Left lung (tissue), 10 donors: ENCODE data around the gene C3AR1. TPM values are rescaled to one million over a fixed set of nuclear protein-coding genes. Genes with fewer than 3 reads are reported as not detected.

Experiments used
- ATAC-seq: fragments of 200-7000 bp; cut with Tn5 transposase; one replicate; pipeline ENCODE4 v1.9.1; 2020; ENCODE audit warnings: moderate library complexity
- DNase-seq, 4 donors: peaks; one replicate each; pipeline ENCODE4 v3.0.0-alpha.2; 2013 to 2020
- H3K27ac ChIP-seq, 2 donors: fragments of 200-600 bp; sonication (generic) in 1 of 2; one replicate each; pipeline versions ENCODE4 v1.5.0 to v1.8.0; 2020 to 2021
- H3K27me3 ChIP-seq, 2 donors: fragments of 200-600 bp; sonication (generic) in 1 of 2; one replicate each; pipeline versions ENCODE4 v1.5.0 to v1.8.0; 2020 to 2021
- H3K36me3 ChIP-seq, 2 donors: fragments of 200-600 bp; sonication (generic) in 1 of 2; one replicate each; pipeline versions ENCODE4 v1.5.0 to v1.8.0; 2020 to 2021
- H3K4me1 ChIP-seq, 2 donors: fragments of 200-600 bp; one replicate each; pipeline ENCODE4 v1.8.0; 2021
- H3K4me3 ChIP-seq, 2 donors: fragments of 200-600 bp; sonication (generic) in 1 of 2; one replicate each; pipeline versions ENCODE4 v1.5.0 to v1.8.0; 2020 to 2021; ENCODE audit warnings: mild to moderate bottlenecking in 1 of 2
- H3K9me3 ChIP-seq, 2 donors: fragments of 200-600 bp; sonication (generic) in 1 of 2; one replicate each; pipeline versions ENCODE4 v1.5.0 to v1.8.0; 2020 to 2021
- intact Hi-C, 2 donors: fragments of 100-400 bp; cut with DNase I; formaldehyde crosslinking; loops; one replicate each; pipeline versions ENCODE4 v1.11.2 to v1.14.2; 2022
- polyA plus RNA-seq, 6 donors: library from polyadenylated mRNA; unstranded; fragments of 120-200 nt; gene quantifications; one replicate each; pipeline ENCODE4 v1.2.1, GENCODE V29; 2013; ENCODE audit not compliant: insufficient read length in 6 of 6
- total RNA-seq, 2 donors: library from RNA; stranded (reverse); fragmentation: NEBNext Ultra II Directional; extraction: Animal tissue kit (Norgen Biotek cat#: 25700); gene quantifications; one replicate each; pipeline ENCODE4 v1.2.1, GENCODE V29; 2021
- TF ChIP-seq, protein P1 (sequence below), 2 donors: fragments of 200-600 bp; sonication (generic) in 1 of 2; IDR thresholded peaks; one replicate each; pipeline versions ENCODE4 v1.5.0 to v1.8.0; 2021; ENCODE audit warnings: antibody characterized with exemption in 2 of 2
- donor health status: DM: no; HTN: yes; CAD: no.
- donor health status: DM: no; HTN: no; CAD: no.

The C3AR1 gene
- total and polyA plus RNA-seq, 8 donors, result 3.0 to 66.4 (median 4.5) TPM

GRCh38 chr12:8058506-8058905, 7.7 kb downstream of the C3AR1 start:
- H3K36me3 ChIP-seq, result peaks cover 0 to 43% of the 10 kb centered on the region in 2 donors
- TF ChIP-seq, protein P1, sequence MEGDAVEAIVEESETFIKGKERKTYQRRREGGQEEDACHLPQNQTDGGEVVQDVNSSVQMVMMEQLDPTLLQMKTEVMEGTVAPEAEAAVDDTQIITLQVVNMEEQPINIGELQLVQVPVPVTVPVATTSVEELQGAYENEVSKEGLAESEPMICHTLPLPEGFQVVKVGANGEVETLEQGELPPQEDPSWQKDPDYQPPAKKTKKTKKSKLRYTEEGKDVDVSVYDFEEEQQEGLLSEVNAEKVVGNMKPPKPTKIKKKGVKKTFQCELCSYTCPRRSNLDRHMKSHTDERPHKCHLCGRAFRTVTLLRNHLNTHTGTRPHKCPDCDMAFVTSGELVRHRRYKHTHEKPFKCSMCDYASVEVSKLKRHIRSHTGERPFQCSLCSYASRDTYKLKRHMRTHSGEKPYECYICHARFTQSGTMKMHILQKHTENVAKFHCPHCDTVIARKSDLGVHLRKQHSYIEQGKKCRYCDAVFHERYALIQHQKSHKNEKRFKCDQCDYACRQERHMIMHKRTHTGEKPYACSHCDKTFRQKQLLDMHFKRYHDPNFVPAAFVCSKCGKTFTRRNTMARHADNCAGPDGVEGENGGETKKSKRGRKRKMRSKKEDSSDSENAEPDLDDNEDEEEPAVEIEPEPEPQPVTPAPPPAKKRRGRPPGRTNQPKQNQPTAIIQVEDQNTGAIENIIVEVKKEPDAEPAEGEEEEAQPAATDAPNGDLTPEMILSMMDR (IDR thresholded peaks at IDR 0.05), result no peak
- H3K27ac ChIP-seq, result peak overlapping the region in 1 of 2 donors; percentile 69
- DNase-seq (no peak), ATAC-seq (no peak)
- no peaks in the 10 kb centered on the region for H3K27me3 ChIP-seq
- intact Hi-C loops, result no loop called here
- peaks cover 0 to 76% of the 10 kb centered on the region in 2 donors for H3K4me1 ChIP-seq
- peak overlapping the region in 1 of 2 donors; percentile 10 for H3K4me3 ChIP-seq
- H3K9me3 ChIP-seq, result no peaks in the 10 kb centered on the region

- TF ChIP-seq, protein P1 (IDR thresholded peaks at IDR 0.05), result no peak
- ATAC-seq (peak; percentile 73), DNase-seq (no peak)
- no peaks in the 10 kb centered on the region for H3K9me3 ChIP-seq
- no peaks in the 10 kb centered on the region for H3K27me3 ChIP-seq
- intact Hi-C loops, result no loop called here
- H3K36me3 ChIP-seq, result peaks cover 0 to 49% of the 10 kb centered on the region in 2 donors
- peak overlapping the region in 1 of 2 donors; percentile 10 for H3K4me3 ChIP-seq
- H3K27ac ChIP-seq, result peak overlapping the region in 1 of 2 donors; percentile 69
- peaks cover 0 to 76% of the 10 kb centered on the region in 2 donors for H3K4me1 ChIP-seq
These were observed 8.3 kb downstream of the C3AR1 start for GRCh38 chr12:8057839-8058238.

GRCh38 chr12:8057306-8057705, 8.9 kb downstream of the C3AR1 start:
- Histone ChIP-seq H3K4me1 (peaks cover 0 to 76% of the 10 kb centered on the region in 2 donors), H3K27ac (peak overlapping the region in 1 of 2 donors; percentile 69), H3K9me3 (no peaks in the 10 kb centered on the region), H3K27me3 (no peaks in the 10 kb centered on the region), H3K4me3 (no peak overlapping the region), H3K36me3 (peaks cover 0 to 55% of the 10 kb centered on the region in 2 donors)
- TF ChIP-seq, protein P1 (IDR thresholded peaks at IDR 0.05), result no peak
- intact Hi-C loops, result no loop called here
- DNase-seq, result no peak
- no peak for ATAC-seq

GRCh38 chr12:8054816-8055215, 11.3 kb downstream of the C3AR1 start:
- H3K36me3 ChIP-seq, result peaks cover 0 to 70% of the 10 kb centered on the region in 2 donors

GRCh38 chr12:8052679-8053078, 13.5 kb downstream of the C3AR1 start:
- Histone ChIP-seq H3K4me3 (no peak overlapping the region), H3K27me3 (no peaks in the 10 kb centered on the region), H3K36me3 (peaks cover 0 to 76% of the 10 kb centered on the region in 2 donors), H3K4me1 (peaks cover 0 to 75% of the 10 kb centered on the region in 2 donors), H3K27ac (peak overlapping the region in 1 of 2 donors; percentile 75), H3K9me3 (no peaks in the 10 kb centered on the region)
- TF ChIP-seq, protein P1 (IDR thresholded peaks at IDR 0.05), result no peak
- DNase-seq, result peak in 2 of 4 donors; percentile 62 to 87
- ATAC-seq, result peak; percentile 52
- intact Hi-C loops, result no loop called here

More at GRCh38 chr12:8054816-8055215, 11.3 kb downstream of the C3AR1 start:
- Histone ChIP-seq H3K4me3 (no peak overlapping the region), H3K9me3 (no peaks in the 10 kb centered on the region), H3K27me3 (no peaks in the 10 kb centered on the region), H3K4me1 (peaks cover 0 to 79% of the 10 kb centered on the region in 2 donors), H3K27ac (no peak overlapping the region)
- ATAC-seq (no peak), DNase-seq (no peak)
- intact Hi-C loops, result no loop called here
- TF ChIP-seq, protein P1 (IDR thresholded peaks at IDR 0.05), result no peak
